Fibroblast of mammary gland (primary cell): ENCODE results near the gene SHROOM1.

ENCODE experiments used
- DNase-seq: peaks from one replicate; pipeline ENCODE4 v3.0.0-alpha.2; 2010; ENCODE audit warnings: low read depth
- H3K4me3 ChIP-seq: 2 replicates; pipeline ENCODE4 v1.5.1; 2011; ENCODE audit warnings: low read depth, mild to moderate bottlenecking, low read length, moderate library complexity; ENCODE audit not compliant: control insufficient read depth
- CTCF ChIP-seq: conservative IDR thresholded peaks from 2 replicates; pipeline ENCODE4 v1.5.1; 2011; ENCODE audit warnings: low read depth, low read length, inconsistent platforms; ENCODE audit not compliant: control insufficient read depth, insufficient read depth

SHROOM1 gene

DNA sequence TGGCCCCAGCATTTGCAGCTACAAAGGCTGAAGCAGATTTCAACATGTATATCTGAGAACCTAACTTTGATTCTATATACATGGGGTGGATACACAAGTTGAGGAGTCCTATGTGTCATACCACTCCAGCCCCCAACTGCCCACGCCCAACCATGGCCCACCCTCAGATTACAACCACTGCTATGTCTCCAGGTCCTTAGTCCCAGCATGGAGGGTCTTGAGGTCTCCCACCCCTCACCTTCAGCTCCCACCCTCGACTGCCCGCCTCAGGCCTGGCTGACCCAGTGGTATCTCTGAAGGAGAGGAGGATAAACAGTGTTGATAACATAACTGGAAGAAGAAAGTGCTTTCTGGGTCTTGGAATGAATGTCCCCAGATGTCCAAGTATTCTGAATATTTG, 9.1 kb downstream of the SHROOM1 start:
- H3K4me3 ChIP-seq = no peak overlapping the region
- no peak for TF ChIP-seq CTCF

GRCh38 chr5:132820162-132820754, 10.2 kb downstream of the SHROOM1 start:
- H3K4me3 ChIP-seq = no peak overlapping the region
- peak; percentile 91 for TF ChIP-seq CTCF
- DNase-seq = peak; percentile 93

More for the DNA sequence above, 9.1 kb downstream of the SHROOM1 start:
- DNase-seq = no peak

GRCh38 chr5:132819468-132819867, 11.0 kb downstream of the SHROOM1 start:
- DNase-seq = no peak
- no peak overlapping the region for H3K4me3 ChIP-seq
- no peak for TF ChIP-seq CTCF

DNA sequence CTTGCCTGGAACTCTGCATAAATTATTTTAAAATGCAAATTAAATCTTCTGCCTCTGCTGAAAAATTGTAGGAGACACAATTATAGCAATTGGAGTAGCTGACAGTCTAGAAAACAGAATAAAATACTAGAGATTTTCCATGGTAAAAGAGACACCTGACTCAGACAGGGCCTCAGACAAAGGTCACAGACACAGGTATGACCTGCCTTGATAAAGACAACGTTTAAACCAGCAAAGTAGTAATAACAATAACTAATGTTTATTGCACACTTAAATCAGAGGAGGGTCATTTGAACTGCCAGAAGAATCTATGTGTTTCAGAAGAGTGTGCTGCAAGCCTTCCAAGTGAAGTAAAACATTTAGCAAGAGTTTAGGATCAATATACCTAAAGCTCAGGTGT, 13.4 kb downstream of the SHROOM1 start:
- no peak overlapping the region for H3K4me3 ChIP-seq
- DNase-seq = no peak
- TF ChIP-seq CTCF = no peak

GRCh38 chr5:132816554-132816953, 13.9 kb downstream of the SHROOM1 start:
- no peak overlapping the region for H3K4me3 ChIP-seq
- no peak for TF ChIP-seq CTCF
- no peak for DNase-seq

- H3K4me3 ChIP-seq = no peak overlapping the region
- no peak for TF ChIP-seq CTCF
- no peak for DNase-seq
Measured at GRCh38 chr5:132816083-132816482, 14.4 kb downstream of the SHROOM1 start.

GRCh38 chr5:132815454-132815853, 15.0 kb downstream of the SHROOM1 start:
- DNase-seq = peak; percentile 54
- no peak for TF ChIP-seq CTCF
- H3K4me3 ChIP-seq = no peak overlapping the region
